ENCODE measurements around the gene SNX5.

The SNX5 gene

GRCh38 chr20:17968366-17969277 is at the start of gene SNX5, which contains the start of gene MGME1:
Gene SNX5, minus strand, starts transcription at chr20:17968794. Its CDS starts 369 bp downstream, at chr20:17968425.
Gene MGME1, plus strand, starts transcription at chr20:17969018. Its CDS starts 842 bp downstream, at chr20:17969860.
- FAIRE-seq: peak; percentile 33

GRCh38 chr20:18018100-18018499 is 49.5 kb upstream of the SNX5 start:
- no peak for FAIRE-seq

DNA sequence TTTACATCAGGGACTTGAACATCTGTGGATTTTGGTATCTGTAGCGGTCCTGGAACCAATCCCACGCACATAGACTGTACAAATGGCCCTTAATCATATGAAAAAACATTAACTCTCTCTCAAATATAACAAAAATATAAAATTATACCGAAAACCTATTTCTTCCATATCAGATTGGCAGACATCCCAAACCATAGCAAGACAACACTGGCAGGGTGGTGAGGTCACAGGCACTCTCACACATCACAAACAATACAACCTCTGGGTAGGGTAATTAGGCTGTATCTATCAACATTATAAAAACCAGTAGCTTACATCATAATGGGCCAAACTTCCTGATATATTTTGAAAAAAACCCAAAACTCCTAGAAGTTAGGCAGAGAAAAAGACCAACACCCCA is 48.2 kb upstream of the SNX5 start:
- FAIRE-seq: no peak

- FAIRE-seq: no peak
Observed at GRCh38 chr20:18014411-18014810, 45.8 kb upstream of the SNX5 start.

GRCh38 chr20:18012901-18013300 is 44.3 kb upstream of the SNX5 start:
- FAIRE-seq: no peak

GRCh38 chr20:18011951-18012645 is 43.5 kb upstream of the SNX5 start:
- FAIRE-seq: no peak

DNA sequence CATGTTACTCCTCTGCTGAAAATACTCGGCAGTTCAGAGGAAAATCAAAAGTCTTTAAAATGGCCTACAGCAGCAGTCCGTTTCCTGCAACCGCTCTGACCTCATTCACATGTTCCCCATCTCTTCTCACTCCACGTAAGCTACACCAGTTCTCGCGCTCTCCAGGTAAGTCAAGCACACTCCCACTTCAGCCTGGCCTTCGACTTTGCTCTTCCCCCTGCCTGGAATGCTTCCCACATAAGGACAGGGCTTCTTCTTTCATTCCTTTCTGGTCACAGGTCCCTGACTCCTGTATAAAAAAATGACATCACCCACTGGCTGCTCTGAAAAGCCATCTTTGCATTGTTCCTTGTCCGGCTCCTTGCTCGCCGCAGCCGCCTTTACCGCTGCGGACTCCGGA is 42.9 kb upstream of the SNX5 start:
- FAIRE-seq: no peak

GRCh38 chr20:18009116-18009515 is 40.5 kb upstream of the SNX5 start:
- no peak for FAIRE-seq

DNA sequence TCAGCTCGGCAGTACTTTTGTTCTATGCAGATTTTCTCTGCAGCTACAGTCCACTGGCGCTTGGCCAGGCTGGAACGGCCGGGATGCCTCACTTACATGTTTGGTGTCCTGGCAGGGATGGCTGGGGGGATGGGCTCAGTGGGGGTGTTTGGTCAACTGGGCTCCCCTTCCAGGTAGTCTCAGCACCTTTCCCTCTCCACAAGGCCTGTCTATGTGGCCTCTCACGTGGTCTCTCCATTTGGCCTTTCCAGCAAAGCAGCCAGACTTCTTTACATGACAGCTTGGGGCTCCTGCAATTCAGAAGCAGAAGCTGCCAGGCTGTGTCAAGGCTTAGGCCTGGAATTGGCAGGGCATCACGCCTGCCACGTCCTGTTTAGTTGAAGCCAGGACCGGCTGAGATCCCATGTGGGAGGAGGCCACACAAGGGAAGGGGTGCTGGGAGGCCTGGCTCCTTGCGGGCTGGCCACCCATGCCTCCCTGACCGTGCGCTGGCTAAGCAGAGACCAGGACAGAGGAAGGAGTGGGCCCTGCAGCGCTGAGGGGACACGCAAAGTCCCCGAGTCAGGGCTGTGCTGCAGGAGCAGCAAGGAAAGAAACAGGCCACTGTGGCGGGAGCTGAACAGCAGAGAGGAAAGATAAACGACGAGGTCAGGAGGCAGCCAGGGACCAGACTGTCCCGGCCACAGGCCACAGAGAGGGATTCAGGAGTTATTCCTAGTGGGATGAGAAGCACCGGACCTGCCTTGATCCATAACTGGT is 39.1 kb upstream of the SNX5 start:
- FAIRE-seq: no peak

- FAIRE-seq: no peak
Observed at GRCh38 chr20:18006684-18007083, 38.1 kb upstream of the SNX5 start.

DNA sequence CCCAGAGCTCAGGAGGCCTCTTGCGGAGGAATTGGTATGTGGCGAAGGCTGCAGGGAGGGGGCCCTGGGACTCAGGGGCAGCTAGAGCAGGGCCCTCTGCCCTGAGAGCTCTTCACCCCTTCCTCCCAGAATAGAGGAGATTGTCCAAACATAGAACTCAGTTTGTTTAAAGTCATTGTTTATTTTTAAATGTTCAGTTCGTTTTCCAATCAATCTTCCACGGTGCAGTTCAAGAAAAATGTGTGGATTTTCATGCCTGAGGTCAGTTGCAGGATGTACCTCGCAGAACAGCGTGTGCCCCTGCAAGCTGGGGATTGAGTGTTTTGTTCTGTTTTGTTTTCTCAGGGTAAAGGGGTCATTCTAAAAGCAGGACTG is 37.4 kb upstream of the SNX5 start:
- FAIRE-seq: no peak

DNA sequence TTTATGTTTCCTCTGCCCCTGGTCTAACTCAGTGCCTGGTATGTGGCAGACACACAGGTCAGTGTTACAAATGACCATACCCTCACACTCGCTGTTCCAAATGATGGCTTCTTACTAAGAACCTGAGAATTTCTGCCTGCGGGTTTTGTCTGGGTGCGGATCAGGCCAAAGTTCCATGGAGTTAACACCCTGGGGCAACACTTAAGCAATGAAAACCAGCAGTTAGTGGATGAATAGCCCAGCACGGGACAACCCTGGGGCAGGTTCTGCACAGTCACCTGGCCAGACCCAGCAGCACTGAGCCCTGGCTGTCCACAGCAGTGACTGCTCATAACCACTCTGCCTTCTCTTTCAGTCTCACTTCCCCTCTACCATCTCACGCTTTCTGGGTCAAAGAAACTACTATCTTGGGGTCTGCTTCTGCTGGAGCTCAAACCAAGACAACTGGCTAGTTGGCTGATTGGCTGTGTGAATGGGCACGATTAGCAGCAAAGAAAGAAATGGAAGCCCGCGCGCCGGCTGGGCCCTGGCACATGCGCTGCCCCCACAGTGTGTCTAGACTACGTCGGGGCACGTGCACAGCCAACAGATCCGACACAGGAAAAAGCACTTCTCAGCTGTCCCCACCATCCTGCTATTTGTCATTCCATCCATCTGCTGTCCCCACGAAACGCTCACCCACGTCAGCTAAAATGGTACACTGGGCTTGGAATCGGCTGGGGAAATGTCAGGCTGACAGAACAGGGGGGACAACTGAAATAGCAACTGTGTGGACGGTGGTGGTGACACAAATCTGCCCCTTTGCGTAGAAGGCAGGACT is 36.8 kb upstream of the SNX5 start:
- FAIRE-seq: no peak

GRCh38 chr20:18004384-18005031 is 35.9 kb upstream of the SNX5 start:
- FAIRE-seq: no peak

DNA sequence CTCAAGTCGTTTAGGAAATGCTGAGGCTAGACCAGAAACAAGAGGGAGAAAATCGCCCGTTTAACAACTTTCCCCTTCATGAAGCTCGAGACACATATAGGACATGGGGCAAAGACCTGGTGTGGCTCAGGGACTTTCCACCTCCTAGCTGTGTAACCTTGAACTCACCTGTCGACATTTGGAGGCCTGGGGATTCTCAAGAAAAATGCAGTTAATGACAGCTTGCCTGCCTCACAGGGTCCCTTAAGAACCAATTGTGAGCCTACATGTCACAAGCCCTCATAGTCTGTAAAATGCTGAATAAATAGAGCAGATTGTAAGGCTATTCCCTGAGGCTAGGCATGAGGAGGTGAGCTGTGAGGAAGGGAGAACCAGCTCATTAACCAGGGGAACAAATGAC is 35.3 kb upstream of the SNX5 start:
- no peak for FAIRE-seq

DNA sequence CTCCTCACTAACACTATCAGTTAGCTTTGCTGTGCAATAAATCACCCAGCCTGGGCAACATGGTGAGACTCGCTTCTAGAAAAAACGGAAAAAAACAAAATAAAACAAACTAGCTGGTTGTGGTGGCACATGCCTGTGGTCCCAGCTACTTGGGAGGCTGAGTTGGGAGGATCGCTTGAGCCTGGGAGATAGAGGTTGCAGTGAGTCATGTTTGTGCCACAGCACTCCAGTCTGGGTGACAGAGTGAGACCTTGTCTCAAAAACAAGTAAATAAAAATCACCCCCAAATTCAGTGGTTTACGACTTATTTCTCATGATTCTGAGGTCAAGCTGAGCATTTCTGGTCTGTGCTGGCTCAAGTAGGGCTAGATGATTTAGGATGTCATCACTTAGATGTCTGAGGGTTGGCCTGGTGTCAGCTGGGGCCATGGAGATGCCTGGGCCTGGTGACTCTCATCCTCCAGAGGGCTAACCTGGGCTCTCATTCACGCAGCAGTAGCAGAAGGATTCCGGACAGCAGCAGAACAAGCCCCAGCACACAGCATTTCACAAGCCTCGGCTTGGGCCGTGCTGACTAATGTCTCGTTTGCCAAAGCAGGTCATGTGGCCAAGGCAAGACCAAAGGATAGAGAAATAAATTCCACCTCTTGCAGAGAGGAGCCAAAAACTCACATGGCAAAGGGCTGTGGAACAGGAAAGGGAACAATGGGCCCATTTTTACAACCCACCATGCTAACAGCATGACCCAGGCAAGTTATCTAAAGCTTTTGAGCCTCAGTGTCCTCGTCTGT is 32.7 kb upstream of the SNX5 start:
- no peak for FAIRE-seq

DNA sequence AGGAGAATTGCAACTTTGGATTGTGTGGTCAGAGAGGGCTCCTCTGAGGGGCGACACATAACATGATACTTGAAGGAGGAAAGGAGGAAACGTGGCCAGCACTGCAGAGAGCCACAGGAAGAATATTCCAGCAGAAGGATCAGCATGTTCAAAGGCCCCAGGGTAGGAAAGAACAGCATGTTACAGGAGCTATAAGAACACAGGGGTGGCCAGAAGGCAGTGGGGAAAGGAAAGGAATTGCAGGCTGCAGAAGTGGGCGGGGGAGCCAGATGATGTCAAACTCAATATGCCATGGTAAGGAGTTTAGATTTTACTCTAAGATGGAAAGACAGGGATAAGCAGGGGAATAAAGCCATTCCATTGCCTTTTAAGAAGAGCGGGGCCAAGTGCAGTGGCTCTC is 31.0 kb upstream of the SNX5 start:
- no peak for FAIRE-seq

- no peak for FAIRE-seq
Observed at GRCh38 chr20:17998446-17998845, 29.9 kb upstream of the SNX5 start.

DNA sequence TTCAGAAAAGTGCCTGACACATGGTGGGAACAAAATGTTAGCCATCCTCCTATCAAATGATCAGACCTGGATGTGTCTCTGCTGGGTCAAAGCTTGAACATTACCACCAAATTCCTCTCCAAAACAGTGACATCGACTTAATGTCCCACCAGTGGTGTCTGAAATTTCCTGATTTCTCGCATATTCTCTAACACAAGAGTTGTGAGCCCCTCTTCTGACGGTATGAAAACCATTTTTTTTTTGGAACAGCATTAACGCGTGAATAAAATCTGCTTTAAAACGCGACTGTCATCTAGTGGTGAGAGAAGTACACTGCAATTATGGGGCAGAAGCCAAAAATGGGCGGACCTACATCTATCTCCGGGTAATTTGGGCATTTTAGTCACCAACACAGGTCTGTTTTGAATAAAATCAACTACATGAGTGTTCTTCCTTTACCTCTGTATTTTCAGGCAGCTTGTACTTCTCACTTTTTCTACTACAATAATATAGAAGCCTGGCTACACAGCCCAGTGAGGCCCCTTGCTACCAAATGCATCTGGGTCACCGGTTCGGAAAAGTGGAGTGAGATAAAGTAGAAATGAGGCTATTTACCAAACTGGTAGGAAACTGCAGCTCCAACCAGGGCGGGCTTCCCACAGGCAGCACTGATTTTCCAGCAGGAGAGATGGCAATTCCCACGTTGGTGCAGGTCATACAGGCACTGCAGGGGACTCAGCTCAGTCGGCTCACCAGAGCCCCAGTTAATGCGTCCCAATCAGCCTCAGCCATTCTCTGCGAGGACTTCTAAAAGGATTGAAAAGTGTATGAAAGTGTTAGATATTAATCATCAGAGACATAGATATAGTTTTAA is 27.6 kb upstream of the SNX5 start:
- peak; percentile 96 for FAIRE-seq

DNA sequence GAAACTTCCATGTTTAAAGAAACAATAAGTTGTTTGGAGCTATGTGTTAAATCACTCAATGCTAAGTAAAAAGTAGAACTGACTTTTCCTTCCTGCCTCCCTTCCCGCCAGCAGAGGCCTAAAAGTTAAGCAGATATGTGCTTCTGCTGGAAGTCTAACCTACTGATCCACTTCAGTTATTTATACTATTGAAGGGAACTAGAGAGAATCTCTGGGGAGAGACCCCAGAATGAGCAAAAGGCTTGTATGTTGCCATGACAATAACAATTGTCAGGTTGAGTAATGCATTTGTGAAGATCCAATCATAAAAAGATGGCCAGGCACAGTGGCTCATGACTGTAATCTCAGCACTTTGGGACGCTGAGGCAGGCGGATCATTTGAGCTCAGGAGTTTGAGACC is 25.0 kb upstream of the SNX5 start:
- FAIRE-seq: no peak

DNA sequence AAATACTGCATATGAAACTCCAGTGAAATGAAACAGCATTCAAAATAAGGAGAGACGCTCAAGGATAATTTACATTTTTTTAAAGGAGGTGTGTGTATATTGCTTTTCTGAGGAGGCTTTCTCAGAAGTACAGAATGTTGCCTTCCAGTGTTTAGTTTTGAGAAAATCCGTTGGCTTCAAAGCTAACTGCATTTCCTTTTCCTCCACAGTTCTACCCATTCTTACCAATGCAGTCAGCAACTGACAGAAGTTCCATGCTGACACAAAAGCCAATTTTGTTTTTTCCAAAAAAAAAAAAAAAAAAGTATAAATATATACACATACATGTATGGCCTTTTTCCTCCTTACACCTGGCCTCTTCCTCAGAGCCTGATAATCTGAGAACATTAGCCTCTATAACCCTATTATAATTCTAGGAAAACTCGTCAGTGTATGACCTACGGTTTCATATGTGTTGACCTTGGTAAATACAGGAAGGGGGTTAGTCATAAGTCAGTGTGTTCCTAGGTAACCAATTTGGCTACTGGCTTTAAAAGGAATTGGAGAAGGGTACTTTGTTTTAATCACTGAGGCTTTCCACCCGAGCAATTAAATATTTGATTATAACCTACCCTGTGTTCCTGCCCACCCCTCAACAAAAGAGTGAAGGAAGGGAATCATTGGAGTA is 24.4 kb upstream of the SNX5 start:
- FAIRE-seq: no peak

Data from islet of Langerhans (tissue), 1 donor.